HTERT RPE-1 (cell line): Measurements from ENCODE around the gene RDH12.
"Not testable (repeated sequence)": the region's sequence is repeated elsewhere in the genome, so short reads cannot be mapped to it uniquely, and the experiment has no call there.

Experiments used
- in situ Hi-C: fragments of 300-500 bp; cut with MboI; formaldehyde crosslinking; loops from 4 replicates; pipeline ENCODE4 v1.14.3; 2020; ENCODE audit warnings: low sequenced_read_pairs

RDH12 gene

GRCh38 chr14:67701492-67701891 lies at the start of gene RDH12:
Gene RDH12, plus strand, starts transcription at chr14:67701886. Its CDS starts 20,757 bp downstream, at chr14:67722643.
- in situ Hi-C loops = not testable (repeated sequence)

- in situ Hi-C loops = no loop called here
Observed at GRCh38 chr14:67652189-67652588, 49.5 kb upstream of the RDH12 start.

GRCh38 chr14:67653651-67654280 lies 47.9 kb upstream of the RDH12 start:
- in situ Hi-C loops = no loop called here

- in situ Hi-C loops = no loop called here
Observed at GRCh38 chr14:67663633-67664032, 38.1 kb upstream of the RDH12 start.

- in situ Hi-C loops = no loop called here
Observed at GRCh38 chr14:67665868-67666267, 35.8 kb upstream of the RDH12 start.

GRCh38 chr14:67666750-67667449 lies 34.8 kb upstream of the RDH12 start:
- in situ Hi-C loops = no loop called here

GRCh38 chr14:67668559-67668958 lies 33.1 kb upstream of the RDH12 start:
- in situ Hi-C loops = no loop called here

GRCh38 chr14:67673451-67673850 lies 28.2 kb upstream of the RDH12 start:
- in situ Hi-C loops = no loop called here

- in situ Hi-C loops = no loop called here
Observed at GRCh38 chr14:67674139-67674479, 27.6 kb upstream of the RDH12 start.

- in situ Hi-C loops = no loop called here
Observed at GRCh38 chr14:67674480-67675218, 27.0 kb upstream of the RDH12 start, which contains the start of gene VTI1B. Gene VTI1B, minus strand, starts transcription at chr14:67674632. Its CDS starts 143 bp downstream, at chr14:67674489.

- in situ Hi-C loops = no loop called here
Observed at GRCh38 chr14:67675219-67675582, 26.5 kb upstream of the RDH12 start.

- in situ Hi-C loops = no loop called here
Observed at GRCh38 chr14:67679006-67679405, 22.7 kb upstream of the RDH12 start.

- in situ Hi-C loops = no loop called here
Observed at GRCh38 chr14:67680121-67680602, 21.5 kb upstream of the RDH12 start.

GRCh38 chr14:67680941-67681340 lies 20.7 kb upstream of the RDH12 start:
- in situ Hi-C loops = no loop called here

- in situ Hi-C loops = no loop called here
Observed at GRCh38 chr14:67683842-67684241, 17.8 kb upstream of the RDH12 start.

- in situ Hi-C loops = no loop called here
Observed at GRCh38 chr14:67690011-67690410, 11.7 kb upstream of the RDH12 start.

GRCh38 chr14:67694791-67695393 lies 6.8 kb upstream of the RDH12 start:
- in situ Hi-C loops = no loop called here

GRCh38 chr14:67695394-67695949 lies 6.2 kb upstream of the RDH12 start, which contains the start of gene RDH11:
Gene RDH11, minus strand, starts transcription at chr14:67695764. Its CDS starts 61 bp downstream, at chr14:67695703.
- in situ Hi-C loops = no loop called here

GRCh38 chr14:67697006-67697405 lies 4.7 kb upstream of the RDH12 start:
- in situ Hi-C loops = no loop called here

GRCh38 chr14:67698179-67698578 lies 3.5 kb upstream of the RDH12 start:
- in situ Hi-C loops = no loop called here

GRCh38 chr14:67703997-67704396 lies 2.3 kb downstream of the RDH12 start:
- in situ Hi-C loops = no loop called here
